Measurements from ENCODE around the gene COL18A1.

DNA sequence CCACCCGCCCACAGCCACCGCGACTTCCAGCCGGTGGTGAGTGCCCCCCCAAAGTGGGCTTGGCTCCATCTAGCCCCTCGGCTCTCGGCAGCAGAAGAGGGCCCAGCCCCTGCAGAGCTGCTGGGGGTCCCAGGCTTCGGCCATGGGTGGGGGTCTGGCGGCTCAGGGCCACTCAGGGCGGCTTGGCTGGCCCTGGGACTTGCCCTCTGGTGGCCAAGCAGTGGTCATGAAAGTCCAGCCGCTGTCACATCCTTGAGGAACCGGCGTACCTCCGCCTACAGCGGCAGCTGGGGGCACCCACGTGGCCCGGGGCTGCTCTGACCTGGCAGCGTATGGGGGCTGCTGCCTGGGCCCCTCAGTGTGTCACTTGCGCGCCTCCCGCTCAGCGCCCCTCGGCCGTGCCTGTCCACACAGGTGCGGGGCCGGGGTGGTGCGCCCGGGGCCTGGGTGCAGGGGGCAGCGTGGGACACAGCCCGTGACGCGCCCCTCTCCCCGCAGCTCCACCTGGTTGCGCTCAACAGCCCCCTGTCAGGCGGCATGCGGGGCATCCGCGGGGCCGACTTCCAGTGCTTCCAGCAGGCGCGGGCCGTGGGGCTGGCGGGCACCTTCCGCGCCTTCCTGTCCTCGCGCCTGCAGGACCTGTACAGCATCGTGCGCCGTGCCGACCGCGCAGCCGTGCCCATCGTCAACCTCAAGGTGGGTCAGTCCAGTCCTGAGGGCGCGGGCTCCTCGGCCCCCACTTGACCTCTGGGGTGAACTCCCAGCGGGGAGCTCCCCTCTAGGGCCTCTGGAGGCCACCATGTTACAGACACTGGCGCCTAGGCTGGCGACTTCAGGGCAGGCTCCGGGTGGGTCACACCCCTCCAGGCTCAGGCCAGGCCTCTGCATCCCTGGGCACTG is 104.9 kb downstream of the COL18A1 start:
- TF ChIP-seq, protein P1, sequence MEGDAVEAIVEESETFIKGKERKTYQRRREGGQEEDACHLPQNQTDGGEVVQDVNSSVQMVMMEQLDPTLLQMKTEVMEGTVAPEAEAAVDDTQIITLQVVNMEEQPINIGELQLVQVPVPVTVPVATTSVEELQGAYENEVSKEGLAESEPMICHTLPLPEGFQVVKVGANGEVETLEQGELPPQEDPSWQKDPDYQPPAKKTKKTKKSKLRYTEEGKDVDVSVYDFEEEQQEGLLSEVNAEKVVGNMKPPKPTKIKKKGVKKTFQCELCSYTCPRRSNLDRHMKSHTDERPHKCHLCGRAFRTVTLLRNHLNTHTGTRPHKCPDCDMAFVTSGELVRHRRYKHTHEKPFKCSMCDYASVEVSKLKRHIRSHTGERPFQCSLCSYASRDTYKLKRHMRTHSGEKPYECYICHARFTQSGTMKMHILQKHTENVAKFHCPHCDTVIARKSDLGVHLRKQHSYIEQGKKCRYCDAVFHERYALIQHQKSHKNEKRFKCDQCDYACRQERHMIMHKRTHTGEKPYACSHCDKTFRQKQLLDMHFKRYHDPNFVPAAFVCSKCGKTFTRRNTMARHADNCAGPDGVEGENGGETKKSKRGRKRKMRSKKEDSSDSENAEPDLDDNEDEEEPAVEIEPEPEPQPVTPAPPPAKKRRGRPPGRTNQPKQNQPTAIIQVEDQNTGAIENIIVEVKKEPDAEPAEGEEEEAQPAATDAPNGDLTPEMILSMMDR (IDR thresholded peaks at IDR 0.05; ENCODE audit: borderline replicate concordance, extremely low read depth, low read length, poor library complexity, severe bottlenecking), result no peak
- TF ChIP-seq EZH2 (IDR thresholded peaks at IDR 0.05; ENCODE audit: borderline replicate concordance, low read depth, low read length, severe bottlenecking), result no peak
